Globus pallidus (tissue), 1 donor: ENCODE data around the gene CD3G.
"Not testable (repeated sequence)": the region's sequence is repeated elsewhere in the genome, so short reads cannot be mapped to it uniquely, and the experiment has no call there.

ENCODE experiments used
- DNase-seq: peaks from one replicate; pipeline ENCODE4 v3.0.0-alpha.2; 2015; ENCODE audit warnings: low spot score

CD3G gene

GRCh38 chr11:118343981-118344515 is at the start of gene CD3G:
TSS of gene CD3G (plus strand) at chr11:118344344. CDS start at chr11:118344424, 80 bp downstream.
- no peak for DNase-seq

GRCh38 chr11:118295199-118295598 is 48.9 kb upstream of the CD3G start:
- DNase-seq, result no peak

- no peak for DNase-seq
Observed at GRCh38 chr11:118295815-118296454, 48.2 kb upstream of the CD3G start.

GRCh38 chr11:118301600-118302195 is 42.4 kb upstream of the CD3G start:
- no peak for DNase-seq

- no peak for DNase-seq
Observed at GRCh38 chr11:118304227-118304567, 39.9 kb upstream of the CD3G start.

GRCh38 chr11:118304568-118305248 is 39.4 kb upstream of the CD3G start, which contains the start of gene CD3E:
TSS of gene CD3E (plus strand) at chr11:118304730. CDS start at chr11:118304953, 223 bp downstream.
- DNase-seq, result no peak

GRCh38 chr11:118305726-118306125 is 38.4 kb upstream of the CD3G start:
- no peak for DNase-seq

- DNase-seq, result no peak
Observed at GRCh38 chr11:118306556-118306955, 37.6 kb upstream of the CD3G start.

GRCh38 chr11:118308995-118309528 is 35.1 kb upstream of the CD3G start:
- not testable (repeated sequence) for DNase-seq

- DNase-seq, result no peak
Observed at GRCh38 chr11:118310271-118310670, 33.9 kb upstream of the CD3G start.

- DNase-seq, result no peak
Observed at GRCh38 chr11:118310781-118311485, 33.2 kb upstream of the CD3G start.

- no peak for DNase-seq
Observed at GRCh38 chr11:118311518-118311917, 32.6 kb upstream of the CD3G start.

- DNase-seq, result no peak
Observed at GRCh38 chr11:118312328-118312727, 31.8 kb upstream of the CD3G start.

- DNase-seq, result no peak
Observed at GRCh38 chr11:118313242-118313641, 30.9 kb upstream of the CD3G start.

- no peak for DNase-seq
Observed at GRCh38 chr11:118314988-118315411, 29.1 kb upstream of the CD3G start.

- no peak for DNase-seq
Observed at GRCh38 chr11:118318124-118318523, 26.0 kb upstream of the CD3G start.

GRCh38 chr11:118318581-118319336 is 25.4 kb upstream of the CD3G start:
- DNase-seq, result no peak

- peak; percentile 55 for DNase-seq
Observed at GRCh38 chr11:118319337-118319707, 24.8 kb upstream of the CD3G start.

- no peak for DNase-seq
Observed at GRCh38 chr11:118320515-118320914, 23.6 kb upstream of the CD3G start.

- no peak for DNase-seq
Observed at GRCh38 chr11:118321386-118322082, 22.6 kb upstream of the CD3G start.

GRCh38 chr11:118322721-118323120 is 21.4 kb upstream of the CD3G start:
- no peak for DNase-seq
